ENCODE data around the gene TDP1.

TDP1 gene

DNA sequence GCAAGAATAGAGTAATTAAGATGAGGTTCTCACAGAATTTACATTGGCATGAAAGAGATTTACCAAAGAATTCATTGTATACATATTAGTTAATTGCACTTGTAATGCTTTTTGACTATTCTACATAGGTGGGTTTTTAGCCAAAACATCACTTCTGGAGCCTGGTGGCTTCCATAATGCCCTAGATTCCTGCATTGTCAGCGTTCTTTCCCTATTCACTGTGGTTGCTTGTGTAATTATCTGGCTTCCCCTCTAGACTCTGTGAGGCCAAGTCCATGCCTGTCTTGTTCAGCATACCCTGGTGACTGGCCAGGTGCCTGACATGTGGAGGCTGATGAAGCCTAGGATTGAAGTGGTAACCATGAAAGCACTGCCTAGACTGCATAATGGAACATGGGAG lies 41.2 kb downstream of the TDP1 start:
- no peak for ATAC-seq
- TF ChIP-seq ZFP30 (CRISPR knock-in tag; IDR thresholded peaks at IDR 0.05) (no peak), ZFP3 (CRISPR knock-in tag; IDR thresholded peaks at IDR 0.05) (no peak), ESRRG (CRISPR knock-in tag; IDR thresholded peaks at IDR 0.05) (no peak), GLIS3 (CRISPR knock-in tag; IDR thresholded peaks at IDR 0.05) (no peak), CSDC2 (CRISPR knock-in tag; IDR thresholded peaks at IDR 0.05) (no peak)
- TF ChIP-seq, protein P1, sequence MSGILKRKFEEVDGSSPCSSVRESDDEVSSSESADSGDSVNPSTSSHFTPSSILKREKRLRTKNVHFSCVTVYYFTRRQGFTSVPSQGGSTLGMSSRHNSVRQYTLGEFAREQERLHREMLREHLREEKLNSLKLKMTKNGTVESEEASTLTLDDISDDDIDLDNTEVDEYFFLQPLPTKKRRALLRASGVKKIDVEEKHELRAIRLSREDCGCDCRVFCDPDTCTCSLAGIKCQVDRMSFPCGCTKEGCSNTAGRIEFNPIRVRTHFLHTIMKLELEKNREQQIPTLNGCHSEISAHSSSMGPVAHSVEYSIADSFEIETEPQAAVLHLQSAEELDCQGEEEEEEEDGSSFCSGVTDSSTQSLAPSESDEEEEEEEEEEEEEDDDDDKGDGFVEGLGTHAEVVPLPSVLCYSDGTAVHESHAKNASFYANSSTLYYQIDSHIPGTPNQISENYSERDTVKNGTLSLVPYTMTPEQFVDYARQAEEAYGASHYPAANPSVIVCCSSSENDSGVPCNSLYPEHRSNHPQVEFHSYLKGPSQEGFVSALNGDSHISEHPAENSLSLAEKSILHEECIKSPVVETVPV (CRISPR knock-in tag; IDR thresholded peaks at IDR 0.05), result no peak

DNA sequence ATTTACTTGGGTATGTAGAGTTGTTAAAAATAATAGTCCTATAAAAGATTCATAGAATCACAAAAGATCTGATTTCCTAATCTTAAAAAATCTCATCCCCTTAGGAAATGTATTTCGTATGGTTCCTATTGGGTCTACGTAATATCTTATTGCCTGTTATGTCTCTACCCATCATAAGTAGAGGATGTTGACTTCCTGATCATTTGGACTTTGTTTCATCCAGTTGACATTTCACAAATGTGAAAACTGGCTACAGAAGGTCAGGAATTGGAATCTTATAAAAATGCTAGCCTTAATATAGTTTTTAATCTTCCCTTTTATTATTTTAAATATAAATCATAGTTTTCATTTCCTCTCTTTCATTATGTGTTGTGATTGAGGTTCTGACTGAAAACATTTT lies 45.2 kb downstream of the TDP1 start:
- TF ChIP-seq SNAI2 (CRISPR knock-in tag; IDR thresholded peaks at IDR 0.05) (no peak), ISL1 (CRISPR knock-in tag; IDR thresholded peaks at IDR 0.05) (no peak), GLIS3 (CRISPR knock-in tag; IDR thresholded peaks at IDR 0.05) (no peak), ZC3H10 (CRISPR knock-in tag; IDR thresholded peaks at IDR 0.05) (no peak), ZFP30 (CRISPR knock-in tag; IDR thresholded peaks at IDR 0.05) (no peak), OSR1 (CRISPR knock-in tag; IDR thresholded peaks at IDR 0.05) (no peak)
- TF ChIP-seq, protein P2, sequence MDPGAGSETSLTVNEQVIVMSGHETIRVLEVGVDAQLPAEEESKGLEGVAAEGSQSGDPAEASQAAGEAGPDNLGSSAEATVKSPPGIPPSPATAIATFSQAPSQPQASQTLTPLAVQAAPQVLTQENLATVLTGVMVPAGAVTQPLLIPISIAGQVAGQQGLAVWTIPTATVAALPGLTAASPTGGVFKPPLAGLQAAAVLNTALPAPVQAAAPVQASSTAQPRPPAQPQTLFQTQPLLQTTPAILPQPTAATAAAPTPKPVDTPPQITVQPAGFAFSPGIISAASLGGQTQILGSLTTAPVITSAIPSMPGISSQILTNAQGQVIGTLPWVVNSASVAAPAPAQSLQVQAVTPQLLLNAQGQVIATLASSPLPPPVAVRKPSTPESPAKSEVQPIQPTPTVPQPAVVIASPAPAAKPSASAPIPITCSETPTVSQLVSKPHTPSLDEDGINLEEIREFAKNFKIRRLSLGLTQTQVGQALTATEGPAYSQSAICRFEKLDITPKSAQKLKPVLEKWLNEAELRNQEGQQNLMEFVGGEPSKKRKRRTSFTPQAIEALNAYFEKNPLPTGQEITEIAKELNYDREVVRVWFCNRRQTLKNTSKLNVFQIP (CRISPR knock-in tag; IDR thresholded peaks at IDR 0.05; ENCODE audit: borderline replicate concordance, low read depth), result no peak
- ATAC-seq, result no peak

DNA sequence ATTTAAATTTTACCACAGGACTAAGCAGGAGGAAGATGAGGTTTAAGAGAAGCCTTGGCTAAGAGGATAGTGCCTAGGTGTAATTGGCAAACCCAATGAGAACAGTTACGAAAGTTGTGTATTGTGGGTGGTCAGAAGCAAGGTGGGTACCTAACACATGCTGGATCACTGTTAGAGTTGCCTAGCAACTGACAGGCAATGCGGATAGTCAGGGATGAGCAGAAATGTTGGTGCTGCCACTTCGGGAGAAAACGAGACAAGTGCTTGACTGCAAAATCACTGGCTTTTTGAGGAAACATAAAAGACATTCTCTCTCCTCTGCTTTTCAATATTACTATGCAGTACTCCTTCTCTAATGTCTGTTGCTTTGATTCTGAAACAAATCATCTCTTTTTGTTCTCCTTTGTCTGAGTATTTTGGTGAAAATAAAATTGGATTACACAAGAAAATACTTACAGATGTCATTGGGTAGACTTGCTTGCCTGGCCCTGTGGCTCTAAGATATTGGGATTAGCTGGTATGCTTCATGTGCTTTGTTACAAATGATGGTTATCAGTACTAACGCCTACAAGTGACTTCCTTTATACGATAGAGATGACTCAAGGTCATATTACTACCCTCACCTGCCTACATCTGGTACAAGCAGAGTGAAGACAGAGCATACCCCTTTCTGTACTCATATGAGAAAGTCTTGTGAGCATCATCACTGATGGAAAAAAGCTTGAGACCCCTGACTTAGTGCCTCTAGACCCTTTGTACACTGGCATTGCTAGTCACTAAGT lies 48.0 kb downstream of the TDP1 start:
- TF ChIP-seq ZNF8 (CRISPR knock-in tag; IDR thresholded peaks at IDR 0.05) (no peak), BACH2 (CRISPR knock-in tag; IDR thresholded peaks at IDR 0.05; ENCODE audit: borderline replicate concordance) (no peak), CSDC2 (CRISPR knock-in tag; IDR thresholded peaks at IDR 0.05) (no peak), RARB (CRISPR knock-in tag; IDR thresholded peaks at IDR 0.05) (no peak), OSR1 (CRISPR knock-in tag; IDR thresholded peaks at IDR 0.05) (no peak), ZFP3 (CRISPR knock-in tag; IDR thresholded peaks at IDR 0.05) (no peak), TCF4 (CRISPR knock-in tag; IDR thresholded peaks at IDR 0.05; ENCODE audit: borderline replicate concordance) (no peak), ISL1 (CRISPR knock-in tag; IDR thresholded peaks at IDR 0.05) (no peak), ARNTL (CRISPR knock-in tag; IDR thresholded peaks at IDR 0.05; ENCODE audit: borderline replicate concordance, low read depth) (no peak), ZFP30 (CRISPR knock-in tag; IDR thresholded peaks at IDR 0.05) (no peak), TOX (CRISPR knock-in tag; IDR thresholded peaks at IDR 0.05; ENCODE audit: borderline replicate concordance) (no peak), ZC3H10 (CRISPR knock-in tag; IDR thresholded peaks at IDR 0.05) (no peak), SNAI2 (CRISPR knock-in tag; IDR thresholded peaks at IDR 0.05) (no peak)
- TF ChIP-seq, protein P3, sequence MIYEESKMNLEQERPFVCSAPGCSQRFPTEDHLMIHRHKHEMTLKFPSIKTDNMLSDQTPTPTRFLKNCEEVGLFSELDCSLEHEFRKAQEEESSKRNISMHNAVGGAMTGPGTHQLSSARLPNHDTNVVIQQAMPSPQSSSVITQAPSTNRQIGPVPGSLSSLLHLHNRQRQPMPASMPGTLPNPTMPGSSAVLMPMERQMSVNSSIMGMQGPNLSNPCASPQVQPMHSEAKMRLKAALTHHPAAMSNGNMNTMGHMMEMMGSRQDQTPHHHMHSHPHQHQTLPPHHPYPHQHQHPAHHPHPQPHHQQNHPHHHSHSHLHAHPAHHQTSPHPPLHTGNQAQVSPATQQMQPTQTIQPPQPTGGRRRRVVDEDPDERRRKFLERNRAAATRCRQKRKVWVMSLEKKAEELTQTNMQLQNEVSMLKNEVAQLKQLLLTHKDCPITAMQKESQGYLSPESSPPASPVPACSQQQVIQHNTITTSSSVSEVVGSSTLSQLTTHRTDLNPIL (CRISPR knock-in tag; IDR thresholded peaks at IDR 0.05; ENCODE audit: low read depth), result no peak
- TF ChIP-seq, protein P1 (CRISPR knock-in tag; IDR thresholded peaks at IDR 0.05), result no peak
- ATAC-seq, result no peak

DNA sequence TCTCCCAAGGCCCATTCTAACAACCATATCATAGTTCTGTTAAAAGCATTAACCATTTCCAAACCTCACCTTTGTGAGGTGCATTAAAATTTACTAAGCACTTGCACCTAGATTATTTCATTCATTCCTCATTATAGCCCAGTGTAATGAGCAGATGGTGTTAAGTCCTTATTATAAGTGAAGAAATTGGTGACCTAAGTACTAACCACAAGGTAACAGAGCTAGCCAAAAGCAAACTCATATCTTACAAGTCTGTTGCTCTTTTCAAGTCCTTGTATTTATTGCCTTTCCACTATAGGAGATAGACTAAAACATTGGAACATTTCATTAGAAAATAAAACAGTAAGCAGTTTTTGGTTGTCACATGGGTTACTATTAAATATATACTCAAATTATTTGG lies 49.7 kb downstream of the TDP1 start:
- no peak for ATAC-seq
- TF ChIP-seq ZNF70 (CRISPR knock-in tag; IDR thresholded peaks at IDR 0.05) (no peak), ZFP30 (CRISPR knock-in tag; IDR thresholded peaks at IDR 0.05) (no peak), CSDC2 (CRISPR knock-in tag; IDR thresholded peaks at IDR 0.05) (no peak)

DNA sequence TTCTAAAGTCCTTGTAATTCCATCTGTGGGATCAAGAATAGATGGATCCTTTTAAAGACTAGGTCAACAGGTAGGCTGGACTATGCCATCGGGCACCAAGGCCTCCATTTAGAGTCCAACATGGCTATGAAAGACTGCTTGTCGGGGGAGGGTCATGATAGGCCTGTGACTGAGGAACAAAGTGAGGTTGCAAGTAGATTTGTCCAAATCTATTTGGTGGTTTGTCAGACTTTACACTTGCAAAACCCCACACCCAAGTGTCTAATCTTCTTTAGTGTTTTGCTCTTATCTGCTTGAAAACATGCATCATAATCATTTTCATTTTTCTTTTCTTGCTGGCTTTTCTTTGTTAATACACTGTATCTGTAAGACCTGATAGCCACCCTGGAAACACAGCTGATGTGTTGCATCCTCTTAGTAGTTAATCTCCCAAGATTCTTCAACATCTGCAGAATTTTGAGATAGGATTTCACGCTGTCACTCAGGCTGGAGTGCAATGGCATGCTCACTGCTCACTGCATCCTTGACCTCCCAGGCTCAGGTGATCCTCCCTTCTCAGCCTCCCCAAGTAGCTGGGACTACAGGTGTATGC lies 50.3 kb downstream of the TDP1 start:
- no peak for ATAC-seq
- TF ChIP-seq CSDC2 (CRISPR knock-in tag; IDR thresholded peaks at IDR 0.05) (no peak), TOX (CRISPR knock-in tag; IDR thresholded peaks at IDR 0.05; ENCODE audit: borderline replicate concordance) (no peak), ZNF8 (CRISPR knock-in tag; IDR thresholded peaks at IDR 0.05) (no peak), RARB (CRISPR knock-in tag; IDR thresholded peaks at IDR 0.05) (no peak), GLIS3 (CRISPR knock-in tag; IDR thresholded peaks at IDR 0.05) (no peak), ARNTL (CRISPR knock-in tag; IDR thresholded peaks at IDR 0.05; ENCODE audit: borderline replicate concordance, low read depth) (no peak), BACH2 (CRISPR knock-in tag; IDR thresholded peaks at IDR 0.05; ENCODE audit: borderline replicate concordance) (no peak), ISL1 (CRISPR knock-in tag; IDR thresholded peaks at IDR 0.05) (no peak), ZNF565 (CRISPR knock-in tag; conservative IDR thresholded peaks at IDR 0.05; ENCODE audit: low read depth) (no peak), ZFP30 (CRISPR knock-in tag; IDR thresholded peaks at IDR 0.05) (no peak), OSR1 (CRISPR knock-in tag; IDR thresholded peaks at IDR 0.05) (no peak)
- TF ChIP-seq, protein P4, sequence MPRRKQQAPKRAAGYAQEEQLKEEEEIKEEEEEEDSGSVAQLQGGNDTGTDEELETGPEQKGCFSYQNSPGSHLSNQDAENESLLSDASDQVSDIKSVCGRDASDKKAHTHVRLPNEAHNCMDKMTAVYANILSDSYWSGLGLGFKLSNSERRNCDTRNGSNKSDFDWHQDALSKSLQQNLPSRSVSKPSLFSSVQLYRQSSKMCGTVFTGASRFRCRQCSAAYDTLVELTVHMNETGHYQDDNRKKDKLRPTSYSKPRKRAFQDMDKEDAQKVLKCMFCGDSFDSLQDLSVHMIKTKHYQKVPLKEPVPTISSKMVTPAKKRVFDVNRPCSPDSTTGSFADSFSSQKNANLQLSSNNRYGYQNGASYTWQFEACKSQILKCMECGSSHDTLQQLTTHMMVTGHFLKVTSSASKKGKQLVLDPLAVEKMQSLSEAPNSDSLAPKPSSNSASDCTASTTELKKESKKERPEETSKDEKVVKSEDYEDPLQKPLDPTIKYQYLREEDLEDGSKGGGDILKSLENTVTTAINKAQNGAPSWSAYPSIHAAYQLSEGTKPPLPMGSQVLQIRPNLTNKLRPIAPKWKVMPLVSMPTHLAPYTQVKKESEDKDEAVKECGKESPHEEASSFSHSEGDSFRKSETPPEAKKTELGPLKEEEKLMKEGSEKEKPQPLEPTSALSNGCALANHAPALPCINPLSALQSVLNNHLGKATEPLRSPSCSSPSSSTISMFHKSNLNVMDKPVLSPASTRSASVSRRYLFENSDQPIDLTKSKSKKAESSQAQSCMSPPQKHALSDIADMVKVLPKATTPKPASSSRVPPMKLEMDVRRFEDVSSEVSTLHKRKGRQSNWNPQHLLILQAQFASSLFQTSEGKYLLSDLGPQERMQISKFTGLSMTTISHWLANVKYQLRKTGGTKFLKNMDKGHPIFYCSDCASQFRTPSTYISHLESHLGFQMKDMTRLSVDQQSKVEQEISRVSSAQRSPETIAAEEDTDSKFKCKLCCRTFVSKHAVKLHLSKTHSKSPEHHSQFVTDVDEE (CRISPR knock-in tag; IDR thresholded peaks at IDR 0.05), result no peak
- TF ChIP-seq, protein P3 (CRISPR knock-in tag; IDR thresholded peaks at IDR 0.05; ENCODE audit: low read depth), result no peak
